ENCODE data around the gene KCNH8.
"Not testable (repeated sequence)": the region's sequence is repeated elsewhere in the genome, so short reads cannot be mapped to it uniquely, and the experiment has no call there.

The KCNH8 gene

DNA sequence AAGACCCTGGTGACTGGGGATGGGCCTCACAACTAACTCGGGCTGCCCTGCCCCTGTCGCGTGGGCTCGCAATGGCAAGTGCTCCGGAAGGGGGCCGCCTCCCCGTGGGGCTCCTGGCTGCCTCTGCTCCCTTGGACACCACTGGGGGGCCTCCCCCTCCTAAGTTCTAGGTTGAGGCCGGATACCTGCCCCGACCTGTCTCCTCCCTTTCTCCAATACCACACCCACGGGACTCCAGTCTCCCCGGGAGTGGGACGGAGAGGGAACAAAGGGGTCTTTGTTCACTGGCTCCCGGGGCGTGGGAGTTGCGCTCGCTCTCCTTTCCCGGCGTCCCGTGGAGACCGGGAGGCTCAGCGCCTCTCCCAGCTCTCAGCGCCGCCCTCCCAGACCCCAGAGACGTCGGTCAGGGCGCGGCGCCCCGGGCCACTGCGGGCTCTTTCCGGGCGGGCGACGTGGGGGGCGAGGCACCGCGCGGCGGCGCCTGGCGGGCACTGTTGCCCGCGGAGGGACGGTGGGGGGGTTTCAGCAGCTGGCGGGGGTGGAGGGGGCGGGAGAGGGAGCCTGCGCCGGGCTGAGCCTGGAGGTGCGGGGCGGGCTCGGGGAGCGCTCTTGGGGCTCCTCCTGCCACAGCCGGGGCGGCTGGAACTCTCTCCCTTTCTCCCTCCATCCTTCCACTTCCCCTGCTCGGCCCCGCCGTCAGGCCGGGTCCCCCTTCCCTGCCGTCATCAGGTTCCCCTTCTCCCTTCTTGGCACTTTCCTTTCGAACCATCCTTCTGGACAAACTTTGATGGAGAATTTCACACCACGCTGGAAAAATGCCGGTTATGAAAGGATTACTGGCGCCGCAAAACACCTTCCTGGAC is at the start of gene KCNH8:
Gene KCNH8 (plus strand): TSS at position 606 of the 863 bp plus-strand sequence. CDS start 210 bp downstream, at position 816.
- peak; percentile 35 for DNase-seq

DNA sequence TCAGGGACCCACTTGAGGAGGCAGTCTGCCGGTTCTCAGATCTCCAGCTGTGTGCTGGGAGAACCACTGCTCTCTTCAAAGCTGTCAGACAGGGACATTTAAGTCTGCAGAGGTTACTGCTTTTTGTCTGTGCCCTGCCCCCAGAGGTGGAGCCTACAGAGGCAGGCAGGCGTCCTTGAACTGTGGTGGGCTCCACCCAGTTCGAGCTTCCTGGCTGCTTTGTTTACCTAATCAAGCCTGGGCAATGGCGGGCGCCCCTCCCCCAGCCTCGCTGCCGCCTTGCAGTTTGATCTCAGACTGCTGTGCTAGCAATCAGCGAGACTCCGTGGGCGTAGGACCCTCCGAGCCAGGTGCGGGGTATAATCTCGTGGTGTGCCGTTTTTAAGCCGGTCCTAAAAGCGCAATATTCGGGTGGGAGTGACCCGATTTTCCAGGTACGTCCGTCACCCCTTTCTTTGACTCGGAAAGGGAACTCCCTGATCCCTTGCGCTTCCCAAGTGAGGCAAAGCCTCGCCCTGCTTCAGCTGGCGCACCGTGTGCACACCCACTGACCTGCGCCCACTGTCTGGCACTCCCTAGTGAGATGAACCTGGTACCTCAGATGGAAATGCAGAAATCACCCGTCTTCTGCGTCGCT is 45.5 kb upstream of the KCNH8 start:
- not testable (repeated sequence) for DNase-seq

DNA sequence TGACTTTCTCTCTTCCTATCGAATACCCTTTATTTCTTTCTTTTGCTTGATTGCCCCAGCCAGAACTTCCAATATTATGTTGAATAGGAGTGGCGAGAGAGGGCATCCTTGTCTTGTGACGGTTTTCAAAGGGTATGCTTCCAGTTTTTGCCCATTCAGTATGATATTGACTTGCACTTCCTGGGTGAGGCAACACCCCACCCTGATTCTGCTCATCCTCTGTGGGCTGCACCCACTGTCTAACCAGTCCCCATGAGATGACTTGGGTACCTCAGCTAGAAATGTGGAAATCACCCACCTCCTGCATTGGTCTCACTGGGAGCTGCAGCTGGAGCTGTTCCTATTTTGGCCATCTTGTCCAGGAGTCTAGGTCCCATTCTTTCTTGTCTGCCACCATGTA is 44.8 kb upstream of the KCNH8 start:
- no peak for DNase-seq

DNA sequence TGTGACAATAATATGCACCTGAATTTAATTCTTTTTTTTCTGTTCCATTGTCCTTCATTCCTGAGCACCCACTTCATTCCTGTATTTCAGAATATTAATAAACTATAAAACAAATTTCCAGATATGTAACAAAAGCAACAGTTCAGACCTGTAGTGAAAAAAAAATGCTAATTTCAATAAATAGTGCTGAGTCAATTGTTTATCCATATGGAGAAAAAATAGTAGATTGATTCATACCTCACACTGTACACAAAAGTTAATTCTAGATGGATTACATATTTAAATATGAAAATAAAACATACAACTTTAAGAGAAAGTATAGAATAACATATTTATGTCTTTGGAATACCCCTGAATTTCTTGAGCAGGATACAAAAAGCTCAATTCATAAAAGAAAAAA is 43.9 kb upstream of the KCNH8 start:
- DNase-seq = no peak

DNA sequence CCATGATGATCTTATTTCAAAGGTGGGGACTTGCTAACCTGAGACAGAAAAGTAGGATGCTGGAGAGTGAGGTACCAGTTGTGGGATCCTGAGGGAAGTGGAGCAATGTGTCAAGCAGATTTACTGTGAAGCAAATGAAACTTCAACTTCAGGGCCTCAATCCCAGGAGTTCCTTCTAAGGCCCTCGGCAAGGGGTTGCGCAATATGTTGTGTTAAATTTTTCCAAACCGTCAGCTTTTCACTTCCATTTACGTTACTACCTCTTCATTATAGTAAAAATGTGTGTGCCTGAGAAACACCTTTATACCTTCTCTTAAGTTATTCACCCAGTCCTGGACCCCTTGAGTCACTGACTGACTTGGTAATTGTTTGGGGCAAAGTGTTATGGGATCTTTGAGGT is 42.5 kb upstream of the KCNH8 start:
- DNase-seq = no peak

DNA sequence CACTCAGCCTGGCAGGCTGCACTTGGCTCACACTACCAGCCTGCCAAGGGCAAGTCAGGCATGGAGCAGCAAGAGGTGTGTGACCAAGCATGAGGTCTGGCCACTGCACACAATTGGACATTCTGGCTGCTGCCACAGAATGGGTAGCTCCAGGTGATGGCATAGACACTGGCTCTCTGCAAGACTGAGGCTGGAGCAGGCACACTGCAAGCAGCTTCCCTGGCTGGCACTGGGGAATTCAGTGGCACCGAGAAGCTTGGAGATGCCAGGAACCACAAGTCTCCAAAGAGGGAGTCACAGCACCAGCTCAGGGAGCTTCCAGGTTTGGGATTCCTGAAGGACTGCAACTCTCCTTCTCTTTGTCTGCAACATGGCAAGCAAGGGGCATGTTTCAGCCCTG is 42.0 kb upstream of the KCNH8 start:
- no peak for DNase-seq

DNA sequence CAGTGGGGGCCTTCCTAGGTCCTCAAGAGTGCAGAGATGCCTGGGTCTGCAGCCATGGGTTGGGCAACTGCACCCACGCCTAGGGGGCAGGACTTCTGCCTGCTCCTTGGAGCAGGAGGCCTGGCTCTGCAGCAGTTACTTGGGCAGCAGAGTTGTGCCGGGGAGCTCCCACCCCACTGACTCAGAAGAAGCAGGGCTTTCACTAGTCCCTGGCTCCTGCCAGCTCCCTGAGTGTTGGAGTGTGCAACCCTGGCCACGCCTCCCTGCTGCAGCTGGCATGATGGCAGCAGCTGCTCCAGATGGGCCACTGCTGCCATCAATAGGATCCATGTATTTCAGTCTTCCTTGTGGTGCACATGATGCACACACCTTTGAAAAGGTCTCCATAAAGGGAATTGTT is 40.6 kb upstream of the KCNH8 start:
- no peak for DNase-seq

DNA sequence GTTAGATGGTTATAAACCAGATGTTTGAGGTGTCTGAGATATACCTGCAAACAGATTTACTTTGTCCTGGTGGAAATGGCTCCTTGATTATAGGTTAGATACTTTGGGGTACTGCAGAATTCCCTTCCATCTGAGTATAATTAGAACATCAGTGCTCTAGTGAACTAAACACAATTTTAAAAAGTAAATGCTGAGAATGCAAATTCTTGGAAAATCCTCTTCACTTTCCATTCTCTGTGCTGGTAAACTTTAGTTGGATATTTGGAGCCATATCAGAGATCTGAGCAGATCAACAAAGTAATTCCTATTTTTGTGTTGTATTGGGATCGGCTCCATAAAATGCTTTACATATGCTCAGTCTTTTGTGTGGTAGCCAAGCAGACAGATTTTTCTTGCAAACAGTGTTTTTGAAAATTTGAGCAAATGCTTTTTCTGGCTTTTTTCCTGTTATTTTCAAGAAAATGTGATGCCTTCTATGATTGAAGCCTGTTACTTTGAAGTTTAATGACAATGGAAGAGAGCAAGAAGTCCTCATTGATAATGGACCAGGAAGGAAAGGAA is 37.9 kb upstream of the KCNH8 start:
- no peak for DNase-seq

DNA sequence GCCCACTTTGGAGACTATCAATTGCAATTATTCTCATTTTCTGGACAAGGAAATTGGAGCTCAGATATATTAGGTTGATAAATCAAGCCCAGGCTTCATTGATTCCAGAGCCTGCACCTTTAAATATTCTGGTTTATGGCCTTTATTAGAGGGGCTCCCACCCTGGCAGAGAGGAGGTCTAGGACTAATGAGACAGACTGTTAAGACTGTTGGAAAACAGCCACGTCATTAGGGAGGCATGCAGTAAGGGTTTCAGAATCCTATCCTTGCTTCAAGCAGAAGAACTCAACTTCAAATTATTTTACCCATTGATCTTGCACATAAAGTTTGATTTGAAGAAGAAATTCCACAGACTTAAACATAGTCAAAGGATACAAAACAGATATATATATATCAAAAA is 33.8 kb upstream of the KCNH8 start:
- no peak for DNase-seq

DNA sequence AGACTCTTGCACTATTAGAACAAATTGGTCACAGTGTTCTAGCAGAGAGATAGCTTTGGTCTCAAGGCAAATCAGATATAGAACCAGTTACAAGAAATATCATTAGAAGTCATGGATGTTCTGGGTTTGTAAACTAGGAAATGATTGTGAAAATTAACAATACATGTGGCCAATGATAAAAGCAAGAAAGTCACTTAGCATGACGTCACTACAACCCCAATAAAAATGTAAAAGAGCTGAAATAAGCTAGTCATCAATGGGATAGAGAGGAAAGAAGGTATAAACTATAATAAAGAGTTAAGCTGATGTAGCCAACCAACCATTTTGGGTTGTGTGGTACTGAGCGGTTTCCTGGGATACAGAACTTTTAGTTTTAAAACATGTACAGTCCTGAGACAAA is 32.1 kb upstream of the KCNH8 start:
- DNase-seq = no peak

DNA sequence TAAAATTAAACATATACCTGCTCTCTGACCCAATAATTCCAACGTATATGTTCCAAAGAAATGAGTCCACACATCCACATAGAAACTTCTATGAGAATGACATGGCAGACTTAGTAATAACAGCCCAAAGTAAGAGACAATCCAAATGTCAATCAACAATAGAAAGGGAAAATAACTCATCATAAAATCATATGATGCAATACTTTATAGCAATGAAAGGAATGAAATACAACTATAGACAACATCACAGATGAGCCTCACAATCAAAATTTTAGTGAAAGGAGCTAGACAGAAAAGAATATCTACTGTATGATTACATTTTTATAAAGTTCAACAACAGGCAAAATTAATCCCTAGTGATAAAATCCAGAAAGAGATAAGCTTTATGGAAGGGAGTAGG is 23.6 kb upstream of the KCNH8 start:
- DNase-seq = no peak

DNA sequence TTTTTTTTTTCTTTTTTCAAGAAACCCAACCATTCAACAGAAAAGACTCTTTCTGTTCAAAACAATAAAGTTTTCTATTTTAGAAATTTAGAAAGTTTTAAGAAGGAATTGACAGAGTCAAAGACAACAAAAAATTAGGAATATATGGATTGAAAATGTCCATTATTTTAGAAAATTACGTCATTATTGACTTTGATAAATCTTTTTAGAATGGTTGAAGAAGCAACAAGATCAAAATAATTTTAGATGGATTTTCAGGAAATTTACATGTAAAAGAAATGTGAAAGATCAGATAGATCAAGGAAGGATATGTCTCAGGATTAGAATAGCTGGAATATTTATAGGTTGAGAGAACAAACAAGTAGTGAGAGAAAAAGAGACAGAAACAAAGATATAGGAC is 8.4 kb upstream of the KCNH8 start:
- no peak for DNase-seq

DNA sequence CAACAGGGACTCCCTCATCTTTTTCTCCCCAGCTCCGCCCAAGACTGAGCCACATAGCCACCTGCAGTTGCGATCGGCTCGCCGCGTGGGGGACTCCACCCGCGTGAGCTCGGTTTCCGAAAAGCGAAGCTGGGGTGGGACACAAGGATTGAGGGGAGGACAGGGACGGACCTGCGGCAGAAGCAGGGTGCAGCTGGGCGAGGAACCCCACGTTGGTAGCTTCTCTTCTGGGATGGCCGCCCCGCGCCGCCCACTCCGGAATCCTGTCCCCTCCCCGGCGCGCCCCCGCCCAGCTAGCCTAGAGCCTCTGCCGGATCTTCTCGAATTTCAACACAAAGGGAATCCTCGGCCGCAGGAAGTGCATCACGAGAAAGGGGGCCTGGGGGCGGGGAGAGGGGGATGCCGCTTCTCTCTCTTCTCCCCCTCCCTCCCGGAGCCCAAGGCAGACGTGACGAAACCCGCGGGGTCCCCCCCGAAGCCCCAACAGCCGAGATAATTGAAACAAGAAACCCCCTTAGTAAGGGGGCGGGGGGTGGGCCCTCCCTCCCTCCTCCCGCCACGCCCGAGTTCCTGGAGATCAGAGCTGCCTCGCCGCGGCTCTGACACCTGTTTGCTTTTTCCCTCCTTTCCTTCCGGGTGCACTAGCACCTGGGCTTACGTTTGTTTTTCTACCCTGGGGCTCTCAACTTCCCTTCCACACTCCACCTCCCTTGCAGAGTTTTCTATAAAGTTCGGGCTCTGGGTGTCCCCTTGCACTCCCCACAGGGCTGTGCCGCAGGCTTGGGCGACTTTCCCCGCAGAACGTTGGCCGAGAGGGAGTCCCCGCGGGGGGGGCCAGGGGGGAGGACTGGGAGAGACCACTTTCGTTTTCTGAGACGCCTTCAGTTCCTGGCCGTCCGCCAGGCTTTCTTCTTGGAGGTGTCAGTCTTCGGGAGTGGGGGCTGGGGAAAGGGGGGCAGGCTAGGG is 1.3 kb upstream of the KCNH8 start:
- DNase-seq = peak; percentile 85

DNA sequence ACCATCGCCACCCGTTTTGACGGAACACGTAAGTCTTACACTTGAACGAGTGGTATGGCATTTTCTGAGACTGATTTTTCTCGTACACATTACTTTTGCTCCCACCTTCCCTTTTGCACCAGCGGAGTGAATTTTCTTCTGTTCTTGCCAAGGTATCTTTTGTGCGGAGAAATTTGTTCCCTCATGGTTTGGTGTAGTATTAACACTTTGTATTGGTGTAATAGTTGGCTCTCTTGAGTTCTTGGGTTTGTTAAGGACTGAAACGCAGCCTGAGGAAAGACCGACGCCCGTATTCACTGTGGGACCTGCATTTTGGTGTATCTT is 420 bp downstream of the KCNH8 start:
- DNase-seq = no peak

DNA sequence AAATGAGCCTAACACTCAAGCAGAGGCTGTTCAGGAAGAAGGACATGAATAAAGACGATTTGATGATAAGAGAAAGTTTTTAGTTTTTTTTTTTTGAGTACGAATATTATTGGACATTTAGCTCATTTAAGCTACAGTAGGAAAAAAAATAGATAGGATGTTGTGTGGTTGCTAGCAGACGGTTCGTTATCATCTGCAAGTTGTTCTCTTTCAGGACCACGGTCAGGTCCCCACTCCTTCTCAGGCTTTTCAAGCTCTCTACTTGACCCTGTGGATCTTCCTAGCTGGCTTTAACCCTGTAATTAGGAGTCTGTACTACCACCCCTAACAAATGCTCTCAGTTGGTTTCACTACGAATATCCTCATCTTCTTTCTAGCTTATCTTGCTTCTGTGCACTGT is 1.1 kb downstream of the KCNH8 start:
- DNase-seq = no peak

DNA sequence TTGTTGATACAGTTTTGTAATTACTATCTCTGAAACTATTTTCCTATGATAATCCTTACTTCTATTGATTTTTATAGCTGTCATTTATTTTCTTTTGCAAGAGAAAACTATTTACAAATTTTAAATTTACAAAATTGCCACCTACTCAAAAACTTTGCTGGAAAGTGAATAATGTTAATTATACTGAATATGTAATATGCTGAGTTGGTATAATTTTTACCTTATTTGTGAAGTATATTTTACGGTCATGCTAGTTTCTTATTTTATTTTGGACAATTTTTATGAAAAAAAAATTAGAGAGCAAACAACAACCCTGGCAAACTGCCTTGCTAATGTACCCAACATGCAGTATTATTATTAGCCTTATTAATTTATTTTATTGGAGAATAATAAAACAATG is 2.9 kb downstream of the KCNH8 start:
- no peak for DNase-seq

DNA sequence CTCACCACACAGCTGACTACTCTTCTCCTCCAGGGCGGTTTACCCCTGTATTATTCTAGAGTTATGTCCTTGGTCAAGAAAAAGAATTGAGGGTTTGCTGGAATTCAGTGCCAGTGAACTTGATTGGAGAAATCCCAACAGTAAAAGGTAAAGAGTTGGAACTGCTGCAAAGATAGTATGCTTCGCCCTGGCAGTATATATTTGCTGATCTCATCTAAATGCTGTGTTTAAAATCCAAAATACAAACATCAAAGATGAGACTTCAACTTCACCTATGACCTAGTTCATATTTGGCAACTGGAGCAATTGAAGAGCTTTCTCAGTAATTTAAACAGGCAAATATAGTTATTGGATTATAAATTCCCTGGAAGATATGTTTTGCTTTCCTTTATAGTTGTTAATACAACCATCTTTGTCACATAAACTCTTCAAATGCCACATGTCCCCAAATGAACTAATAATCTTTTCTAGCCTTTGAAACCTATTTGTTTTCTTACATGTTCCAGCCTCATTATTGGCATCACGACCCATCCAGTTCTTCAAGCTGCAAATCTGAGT is 6.5 kb downstream of the KCNH8 start:
- DNase-seq = no peak

DNA sequence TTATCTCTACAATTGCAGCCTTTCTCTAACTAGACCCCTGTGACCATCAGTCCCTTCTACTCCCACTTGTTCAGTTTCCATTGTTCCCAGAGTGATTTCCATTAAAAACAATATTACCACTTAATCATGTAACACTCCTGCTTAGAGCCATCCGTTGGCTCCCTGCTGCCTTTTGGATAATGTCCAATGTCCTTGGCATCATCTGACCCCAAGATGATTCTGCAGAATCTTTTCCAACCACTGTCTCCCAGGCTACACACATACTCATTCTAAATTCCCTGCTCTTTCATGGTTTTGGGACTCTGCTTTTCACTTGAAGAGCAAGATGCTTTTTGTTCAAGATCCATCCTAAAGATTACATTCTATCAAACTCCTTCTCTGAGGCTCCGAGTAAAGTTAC is 7.1 kb downstream of the KCNH8 start:
- DNase-seq = no peak

DNA sequence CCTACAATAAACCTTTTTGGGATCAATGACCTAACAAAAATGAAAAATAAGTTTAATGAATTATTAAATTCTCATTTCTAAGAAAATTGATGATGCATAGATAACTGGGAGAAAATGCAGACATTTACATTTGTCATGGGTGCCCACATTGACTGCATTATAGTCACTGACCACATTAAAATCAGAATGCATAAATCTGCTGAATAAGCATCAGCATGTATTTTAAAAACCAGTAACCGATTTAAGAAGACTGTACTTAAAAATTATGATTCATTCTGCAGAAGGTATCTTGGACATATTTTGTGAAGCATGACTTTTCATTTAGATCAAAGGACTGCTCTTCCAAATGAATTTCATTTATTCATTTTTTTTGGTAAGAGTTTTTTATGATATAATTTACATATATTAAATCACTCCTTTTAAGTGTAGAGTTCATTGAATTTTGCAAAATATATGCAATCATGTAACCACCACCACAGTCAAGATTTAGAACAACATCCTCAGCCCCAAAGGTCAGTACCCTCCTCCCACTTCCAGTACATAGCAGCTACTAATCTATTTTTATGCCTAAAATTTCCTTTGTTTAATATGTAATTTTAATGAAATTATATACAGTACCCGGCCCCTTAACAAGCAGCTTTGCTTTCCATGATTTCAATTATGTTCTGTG is 11.8 kb downstream of the KCNH8 start:
- no peak for DNase-seq

DNA sequence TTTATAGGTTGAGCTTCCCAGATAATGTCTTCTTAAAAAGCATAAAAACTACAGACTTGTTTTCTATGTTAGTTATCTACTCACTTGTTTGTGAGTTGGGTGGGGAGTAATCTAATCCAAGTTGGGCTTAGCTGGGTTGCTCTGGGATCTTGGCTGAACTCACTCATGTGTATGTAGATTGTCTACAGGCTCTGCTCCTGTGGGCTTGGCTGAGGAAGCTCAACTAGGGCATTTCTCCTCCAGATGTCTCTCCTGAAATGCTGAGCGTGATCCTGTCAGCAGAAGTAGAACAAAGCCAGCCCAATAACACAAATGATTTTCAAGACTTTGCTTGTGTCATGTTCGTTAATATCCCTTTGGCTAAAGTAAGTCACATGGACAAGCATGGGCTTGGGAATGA is 17.3 kb downstream of the KCNH8 start:
- no peak for DNase-seq

DNA sequence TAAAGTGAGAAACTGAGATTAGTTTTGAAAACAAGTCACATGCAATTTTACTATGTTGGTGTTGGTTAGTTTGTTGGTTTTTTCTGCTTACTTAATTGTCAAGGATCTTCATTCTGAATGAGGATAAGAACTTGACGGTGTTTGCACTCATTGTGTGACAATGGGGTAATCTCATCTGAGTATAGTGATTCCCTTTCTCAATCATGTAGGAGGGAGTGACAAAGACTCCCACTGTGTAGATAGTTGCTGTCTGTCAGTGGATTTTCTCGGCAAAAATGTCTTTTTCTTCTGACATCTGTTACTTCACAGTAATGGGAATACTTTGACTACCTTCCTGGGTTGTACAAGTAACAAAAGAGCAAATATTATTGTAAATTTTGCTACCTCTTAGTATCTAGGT is 23.5 kb downstream of the KCNH8 start:
- no peak for DNase-seq

DNA sequence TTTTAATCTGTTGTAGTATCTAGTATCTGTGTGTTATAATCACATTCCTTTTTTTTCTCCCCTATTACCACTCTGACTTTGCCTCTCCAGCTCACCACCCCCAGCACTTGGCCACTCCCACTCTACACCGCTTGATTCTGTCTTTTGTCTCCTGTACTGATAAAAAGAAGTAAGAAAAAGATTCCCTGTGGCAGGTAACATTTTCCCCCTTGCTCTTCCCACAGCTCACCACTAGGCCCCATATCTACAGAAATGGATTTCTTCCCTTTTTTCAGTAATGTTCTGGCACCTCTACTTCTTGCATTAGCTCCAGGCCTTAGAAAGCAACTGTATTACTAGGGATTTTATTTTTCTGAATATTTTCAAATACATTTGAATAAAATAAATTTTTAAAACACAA is 25.6 kb downstream of the KCNH8 start:
- no peak for DNase-seq

Measured in left hindlimb (tissue), 1 donor.